ENCODE measurements around the gene ZNF275.

The ZNF275 gene

GRCh38 chrX:153303276-153304262, 30.4 kb upstream of the ZNF275 start:
- TF ChIP-seq, protein P1, sequence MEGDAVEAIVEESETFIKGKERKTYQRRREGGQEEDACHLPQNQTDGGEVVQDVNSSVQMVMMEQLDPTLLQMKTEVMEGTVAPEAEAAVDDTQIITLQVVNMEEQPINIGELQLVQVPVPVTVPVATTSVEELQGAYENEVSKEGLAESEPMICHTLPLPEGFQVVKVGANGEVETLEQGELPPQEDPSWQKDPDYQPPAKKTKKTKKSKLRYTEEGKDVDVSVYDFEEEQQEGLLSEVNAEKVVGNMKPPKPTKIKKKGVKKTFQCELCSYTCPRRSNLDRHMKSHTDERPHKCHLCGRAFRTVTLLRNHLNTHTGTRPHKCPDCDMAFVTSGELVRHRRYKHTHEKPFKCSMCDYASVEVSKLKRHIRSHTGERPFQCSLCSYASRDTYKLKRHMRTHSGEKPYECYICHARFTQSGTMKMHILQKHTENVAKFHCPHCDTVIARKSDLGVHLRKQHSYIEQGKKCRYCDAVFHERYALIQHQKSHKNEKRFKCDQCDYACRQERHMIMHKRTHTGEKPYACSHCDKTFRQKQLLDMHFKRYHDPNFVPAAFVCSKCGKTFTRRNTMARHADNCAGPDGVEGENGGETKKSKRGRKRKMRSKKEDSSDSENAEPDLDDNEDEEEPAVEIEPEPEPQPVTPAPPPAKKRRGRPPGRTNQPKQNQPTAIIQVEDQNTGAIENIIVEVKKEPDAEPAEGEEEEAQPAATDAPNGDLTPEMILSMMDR (IDR thresholded peaks at IDR 0.05; ENCODE audit: low read depth, low read length), result no peak
- DNase-seq (ENCODE audit: extremely low read depth, low read depth), result no peak

DNA sequence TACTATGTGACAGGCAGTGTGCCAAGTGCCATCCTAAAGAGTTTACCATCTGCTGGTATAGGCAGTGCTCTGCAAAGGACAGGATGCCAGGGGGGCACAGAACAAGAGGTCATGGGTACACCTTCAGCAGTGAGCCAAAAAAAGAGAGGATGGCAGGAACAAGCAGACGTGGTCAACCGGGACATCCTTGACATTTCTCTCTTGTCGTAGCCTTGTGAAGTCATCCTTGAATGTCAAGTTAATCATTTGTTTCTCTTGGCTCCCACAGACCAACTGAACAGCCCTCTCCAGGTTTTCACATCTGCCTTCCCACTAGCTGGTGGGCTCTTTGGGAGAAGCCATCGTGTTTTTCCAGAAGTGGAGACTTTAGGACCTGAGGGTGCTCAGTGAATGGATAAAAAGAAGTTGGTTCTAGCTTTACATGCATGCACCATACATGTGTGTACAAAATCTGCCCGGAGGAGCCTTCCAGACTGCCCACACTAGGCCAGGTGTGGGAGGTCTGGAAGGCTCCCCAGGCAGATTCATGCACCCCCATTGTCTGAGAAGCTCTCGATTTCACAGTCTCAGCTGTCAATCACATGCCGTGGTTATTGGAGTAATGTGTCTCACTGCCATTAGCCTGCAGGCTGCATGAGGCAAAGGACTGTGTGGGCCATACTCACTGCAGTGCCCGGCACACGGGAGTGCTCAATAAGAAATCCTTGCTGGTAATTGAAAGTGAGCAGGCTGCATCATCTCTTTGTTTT, 28.8 kb upstream of the ZNF275 start:
- TF ChIP-seq, protein P1 (IDR thresholded peaks at IDR 0.05; ENCODE audit: low read depth, low read length), result no peak

DNA sequence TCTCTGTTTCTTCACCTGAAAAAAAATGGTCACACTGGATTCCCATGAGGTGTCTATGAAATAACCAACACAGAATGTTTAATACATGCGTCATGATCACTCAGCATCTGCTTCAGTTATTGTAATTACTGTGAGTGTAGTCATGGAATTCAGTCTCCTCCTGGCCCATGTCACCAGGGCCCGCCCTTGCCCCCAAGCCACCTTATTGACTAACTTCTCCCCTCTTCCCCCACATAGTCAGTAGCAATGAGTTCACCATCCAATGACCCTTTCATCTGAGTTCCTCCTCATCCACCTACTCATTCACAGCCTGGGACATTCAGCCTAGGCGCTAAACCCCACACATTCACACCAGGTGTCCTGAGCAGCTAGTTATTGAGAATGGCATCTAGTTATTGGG, 28.0 kb upstream of the ZNF275 start:
- TF ChIP-seq, protein P1 (IDR thresholded peaks at IDR 0.05; ENCODE audit: low read depth, low read length), result no peak
- DNase-seq (ENCODE audit: extremely low read depth, low read depth), result no peak

More for the DNA sequence above, 28.8 kb upstream of the ZNF275 start:
- no peak for DNase-seq (ENCODE audit: extremely low read depth, low read depth)

- TF ChIP-seq, protein P1 (IDR thresholded peaks at IDR 0.05; ENCODE audit: low read depth, low read length), result no peak
- DNase-seq (ENCODE audit: extremely low read depth, low read depth), result no peak
Measured at GRCh38 chrX:153306527-153307115, 27.3 kb upstream of the ZNF275 start.

DNA sequence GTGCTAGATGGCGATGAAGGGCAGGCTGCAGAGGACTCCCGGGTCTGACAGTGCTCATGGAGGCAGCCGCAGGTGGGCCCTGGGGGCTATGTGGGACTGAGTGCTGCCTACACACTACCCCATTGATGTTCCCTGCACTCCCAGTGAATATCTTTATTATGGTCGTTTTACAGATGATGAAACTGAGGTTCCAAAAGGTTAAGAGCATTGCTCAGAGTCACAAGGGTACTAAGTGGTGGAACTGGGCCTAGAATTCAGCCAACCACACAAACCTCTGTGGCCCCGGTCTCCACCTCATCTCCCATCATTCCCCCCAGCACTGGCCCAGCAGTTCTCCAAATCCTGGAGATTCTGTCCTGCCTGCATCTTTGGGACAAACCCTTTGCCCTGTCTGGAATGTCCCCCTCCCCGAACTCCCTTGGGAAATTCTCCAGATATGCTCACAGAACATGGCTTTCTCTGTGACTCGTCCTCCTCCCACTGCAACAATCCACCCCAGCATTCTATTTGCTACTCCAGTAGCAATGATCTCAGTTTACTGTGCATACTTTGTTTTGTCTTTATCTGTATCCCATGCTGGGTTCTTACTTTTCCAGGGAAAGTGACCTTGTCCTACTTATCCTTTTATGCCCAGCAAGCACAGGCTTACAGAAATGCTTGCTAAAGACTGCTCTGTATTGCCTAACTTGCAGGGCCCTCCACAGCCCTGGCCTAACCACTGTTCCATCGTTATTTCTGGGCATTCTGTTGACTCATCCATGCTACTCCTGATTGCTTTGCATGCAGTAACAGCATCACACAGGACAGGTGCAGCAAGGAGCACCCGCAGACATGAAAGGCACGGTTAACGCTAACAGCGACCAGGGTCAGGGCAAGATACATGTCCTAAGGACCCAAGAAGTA, 26.4 kb upstream of the ZNF275 start:
- DNase-seq (ENCODE audit: extremely low read depth, low read depth), result no peak
- TF ChIP-seq, protein P1 (IDR thresholded peaks at IDR 0.05; ENCODE audit: low read depth, low read length), result no peak

- no peak for DNase-seq (ENCODE audit: extremely low read depth, low read depth)
- TF ChIP-seq, protein P1 (IDR thresholded peaks at IDR 0.05; ENCODE audit: low read depth, low read length), result no peak
Measured at GRCh38 chrX:153310901-153311300, 23.1 kb upstream of the ZNF275 start.

Measured in AG09319 (cell line).